ENCODE data around the gene ATXN1.
A peak's percentile ranks its signal among the peaks of the same experiment; 100 is the strongest.

GRCh38 chr6:16639684-16640480 is 121.4 kb downstream of the ATXN1 start:
- TF ChIP-seq FOSL2 (IDR thresholded peaks at IDR 0.05) (no peak), FOSL2 (CRISPR knock-in tag; IDR thresholded peaks at IDR 0.05) (peak; percentile 43; the same call in 1 of the 2 replicates), POLR2A (IDR thresholded peaks at IDR 0.05; ENCODE audit: low read length) (no peak), KDM1A (IDR thresholded peaks at IDR 0.05; ENCODE audit: low read depth) (no peak), BHLHE40 (IDR thresholded peaks at IDR 0.05; ENCODE audit: low read depth, low read length) (no peak), HMGXB4 (CRISPR knock-in tag; IDR thresholded peaks at IDR 0.05; ENCODE audit: borderline replicate concordance) (no peak), CTCF (IDR thresholded peaks at IDR 0.05) (no peak), REST (IDR thresholded peaks at IDR 0.05) (no peak), RFX5 (IDR thresholded peaks at IDR 0.05) (no peak), SMC3 (IDR thresholded peaks at IDR 0.05) (no peak), ESRRA (IDR thresholded peaks at IDR 0.05; ENCODE audit: borderline replicate concordance, low read length) (no peak)
